MM.1S (cell line): ENCODE data around the gene GRIA3.

Source experiments
- DNase-seq: peaks from one replicate; pipeline ENCODE4 v3.0.0-alpha.2; 2015
- H2AFZ ChIP-seq: fragments of 300-600 bp; sonication (generic); 2 replicates; pipeline ENCODE4 v1.6.0; 2016; ENCODE audit warnings: antibody characterized with exemption, low read length
- H3F3A ChIP-seq: fragments of 300-600 bp; sonication (generic); 2 replicates; pipeline ENCODE4 v1.6.1; 2016; ENCODE audit warnings: mild to moderate bottlenecking, antibody characterized with exemption, low read length, moderate library complexity, mixed read lengths; ENCODE audit not compliant: insufficient read depth
- H3K27ac ChIP-seq: fragments of 300-600 bp; sonication (generic); 2 replicates; pipeline ENCODE4 v1.5.1; 2016; ENCODE audit warnings: mild to moderate bottlenecking, low read length
- H3K27me3 ChIP-seq: fragments of 300-600 bp; sonication (generic); replicated peaks from 2 replicates; pipeline ENCODE4 v1.6.0; 2016; ENCODE audit warnings: low read length; ENCODE audit not compliant: insufficient read depth
- H3K36me3 ChIP-seq: fragments of 300-600 bp; sonication (generic); replicated peaks from 2 replicates; pipeline ENCODE4 v1.6.1; 2016; ENCODE audit warnings: mild to moderate bottlenecking, low read length, mixed read lengths; ENCODE audit not compliant: insufficient read depth
- H3K4me1 ChIP-seq: fragments of 300-600 bp; sonication (generic); 2 replicates; pipeline ENCODE4 v1.6.1; 2016; ENCODE audit warnings: low read length, mixed read lengths
- H3K4me2 ChIP-seq: fragments of 300-600 bp; sonication (generic); 2 replicates; pipeline ENCODE4 v1.6.0; 2016; ENCODE audit warnings: low read depth, low read length
- H3K4me3 ChIP-seq: fragments of 300-600 bp; sonication (generic); 2 replicates; pipeline ENCODE4 v1.5.1; 2016; ENCODE audit warnings: low read length, mixed read lengths
- H3K79me2 ChIP-seq: fragments of 300-600 bp; sonication (generic); 2 replicates; pipeline ENCODE4 v1.6.1; 2016; ENCODE audit warnings: mixed run types, low read length, mixed read lengths
- H3K9ac ChIP-seq: fragments of 300-600 bp; sonication (generic); 2 replicates; pipeline ENCODE4 v1.6.1; 2016; ENCODE audit warnings: low read length, mixed read lengths
- H3K9me2 ChIP-seq: fragments of 300-600 bp; sonication (generic); replicated peaks from 2 replicates; pipeline ENCODE4 v1.6.1; 2016; ENCODE audit warnings: mild to moderate bottlenecking, low read length, mixed read lengths; ENCODE audit not compliant: insufficient read depth
- H3K9me3 ChIP-seq: fragments of 300-600 bp; sonication (generic); replicated peaks from 2 replicates; pipeline ENCODE4 v1.6.1; 2016; ENCODE audit warnings: mild to moderate bottlenecking, low read length, mixed read lengths; ENCODE audit not compliant: insufficient read depth
- H4K20me1 ChIP-seq: fragments of 300-600 bp; sonication (generic); 2 replicates; pipeline ENCODE4 v1.6.1; 2016; ENCODE audit warnings: mild to moderate bottlenecking, low read length, moderate library complexity, mixed read lengths; ENCODE audit not compliant: insufficient read depth
- CTCF ChIP-seq: fragments of 300-600 bp; sonication (generic); IDR thresholded peaks from 2 replicates; pipeline ENCODE4 v1.5.1; 2016; ENCODE audit warnings: antibody characterized with exemption, low read length, mixed read lengths
- EZH2 ChIP-seq: fragments of 300-600 bp; sonication (generic); optimal IDR thresholded peaks from 2 replicates; pipeline ENCODE3; 2017; ENCODE audit warnings: low read depth, mild to moderate bottlenecking, antibody characterized with exemption, low read length, mixed read lengths
- EZH2phosphoT487 ChIP-seq: fragments of 300-600 bp; sonication (generic); IDR thresholded peaks from 2 replicates; pipeline ENCODE4 v1.6.1; 2018; ENCODE audit warnings: antibody characterized with exemption, low read length

Gene GRIA3

GRCh38 chrX:123256378-123256777, 72.3 kb downstream of the GRIA3 start:
- H3K9me2 ChIP-seq, result no peaks in the 10 kb centered on the region
- no peaks in the 10 kb centered on the region for H4K20me1 ChIP-seq
- H3F3A ChIP-seq, result no peaks in the 10 kb centered on the region
- H3K9ac ChIP-seq, result no peak overlapping the region
- H3K4me1 ChIP-seq, result no peaks in the 10 kb centered on the region
- H3K27me3 ChIP-seq, result no peaks in the 10 kb centered on the region
- no peak for TF ChIP-seq EZH2phosphoT487
- TF ChIP-seq EZH2, result no peak
- TF ChIP-seq CTCF, result no peak
- no peak overlapping the region for H3K4me3 ChIP-seq
- H3K9me3 ChIP-seq, result no peaks in the 10 kb centered on the region
- no peak overlapping the region for H3K4me2 ChIP-seq
- H3K27ac ChIP-seq, result no peak overlapping the region
- no peaks in the 10 kb centered on the region for H3K36me3 ChIP-seq
- H3K79me2 ChIP-seq, result no peaks in the 10 kb centered on the region
- H2AFZ ChIP-seq, result no peak overlapping the region
- DNase-seq, result no peak

- H3K9me3 ChIP-seq, result no peaks in the 10 kb centered on the region
- no peaks in the 10 kb centered on the region for H3K36me3 ChIP-seq
- H3K27me3 ChIP-seq, result no peaks in the 10 kb centered on the region
- no peak overlapping the region for H2AFZ ChIP-seq
- H4K20me1 ChIP-seq, result no peaks in the 10 kb centered on the region
- no peak for TF ChIP-seq EZH2
- no peak overlapping the region for H3K9ac ChIP-seq
- DNase-seq, result no peak
- no peak overlapping the region for H3K4me2 ChIP-seq
- H3F3A ChIP-seq, result no peaks in the 10 kb centered on the region
- H3K4me1 ChIP-seq, result no peaks in the 10 kb centered on the region
- H3K4me3 ChIP-seq, result no peak overlapping the region
- no peaks in the 10 kb centered on the region for H3K79me2 ChIP-seq
- H3K27ac ChIP-seq, result no peak overlapping the region
- no peaks in the 10 kb centered on the region for H3K9me2 ChIP-seq
Measured at GRCh38 chrX:123260920-123261418, 76.9 kb downstream of the GRIA3 start.

GRCh38 chrX:123263270-123263669, 79.2 kb downstream of the GRIA3 start:
- H2AFZ ChIP-seq, result no peak overlapping the region
- no peak overlapping the region for H3K4me2 ChIP-seq
- H3K4me3 ChIP-seq, result no peak overlapping the region
- no peaks in the 10 kb centered on the region for H3K79me2 ChIP-seq
- H4K20me1 ChIP-seq, result no peaks in the 10 kb centered on the region
- no peaks in the 10 kb centered on the region for H3K4me1 ChIP-seq
- no peak overlapping the region for H3K9ac ChIP-seq
- H3K9me2 ChIP-seq, result no peaks in the 10 kb centered on the region
- no peaks in the 10 kb centered on the region for H3K9me3 ChIP-seq
- no peaks in the 10 kb centered on the region for H3K27me3 ChIP-seq
- TF ChIP-seq EZH2phosphoT487 (no peak), CTCF (no peak), EZH2 (no peak)
- H3F3A ChIP-seq, result no peaks in the 10 kb centered on the region
- no peak overlapping the region for H3K27ac ChIP-seq
- H3K36me3 ChIP-seq, result no peaks in the 10 kb centered on the region
- DNase-seq, result no peak

- Histone ChIP-seq H3K4me1 (no peaks in the 10 kb centered on the region), H3K9me3 (no peaks in the 10 kb centered on the region), H3K4me3 (no peak overlapping the region), H3K27me3 (no peaks in the 10 kb centered on the region), H3K9me2 (no peaks in the 10 kb centered on the region), H3K36me3 (no peaks in the 10 kb centered on the region), H3K9ac (no peak overlapping the region), H3K4me2 (no peak overlapping the region), H4K20me1 (no peaks in the 10 kb centered on the region), H3F3A (no peaks in the 10 kb centered on the region), H2AFZ (no peak overlapping the region), H3K27ac (no peak overlapping the region), H3K79me2 (no peaks in the 10 kb centered on the region)
- DNase-seq, result no peak
- TF ChIP-seq EZH2phosphoT487, result no peak
Measured at GRCh38 chrX:123263747-123264146, 79.7 kb downstream of the GRIA3 start.
